Measurements from ENCODE around the gene SRD5A2. TPM values are rescaled to one million over a fixed set of nuclear protein-coding genes. Genes with fewer than 3 reads are reported as not detected.

SRD5A2 gene
- total RNA-seq, 4 donors from 2014 or later = 4.1 TPM; not detected in 3

DNA sequence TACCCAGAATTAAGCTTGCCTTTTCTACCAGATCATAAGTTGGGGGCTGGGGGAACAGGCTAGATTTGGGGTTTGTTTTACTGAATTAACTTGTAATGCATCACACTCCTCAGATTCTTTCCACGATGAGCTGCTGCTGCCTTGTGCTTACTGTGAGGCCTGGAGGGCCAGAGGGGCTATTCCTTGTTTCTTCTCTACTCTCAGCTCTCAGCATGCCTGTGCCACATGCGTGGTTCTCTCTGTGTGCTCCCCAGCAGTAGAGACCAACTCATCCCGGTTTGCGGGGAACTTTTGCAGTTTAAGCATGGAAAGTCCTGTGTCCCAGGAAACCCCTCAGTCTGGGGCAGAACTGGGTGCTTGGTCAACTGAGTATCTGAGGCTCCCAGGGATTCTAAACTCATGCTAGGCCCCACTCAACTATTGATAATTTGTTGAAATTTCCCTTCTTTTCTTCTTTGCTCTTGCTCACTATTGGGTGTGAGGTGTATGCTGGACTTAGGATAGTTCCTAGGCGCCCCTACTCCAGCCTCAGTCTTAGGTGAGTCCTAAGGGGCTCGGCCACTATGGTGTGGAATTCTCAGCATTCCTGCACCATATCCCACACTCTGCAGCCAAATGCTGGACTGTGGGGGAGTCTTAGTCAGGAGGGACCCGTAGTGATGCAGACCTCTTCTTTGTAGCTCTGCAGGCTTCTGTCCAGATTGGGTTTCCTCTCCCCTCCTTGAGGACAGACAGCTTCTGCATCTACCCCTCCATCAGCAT is 63.1 kb downstream of the SRD5A2 start:
- intact Hi-C loops (cut with DNase I; ENCODE audit: low total_unique reads) = no loop called here
- Histone ChIP-seq H3K27ac (no peak overlapping the region), H3K36me3 (no peaks in the 10 kb centered on the region), H3K4me3 (no peak overlapping the region), H3K4me1 (no peaks in the 10 kb centered on the region), H3K27me3 (no peaks in the 10 kb centered on the region), H3K9me3 (no peaks in the 10 kb centered on the region)
- TF ChIP-seq POLR2A (IDR thresholded peaks at IDR 0.05) = no peak
- TF ChIP-seq, protein P1, sequence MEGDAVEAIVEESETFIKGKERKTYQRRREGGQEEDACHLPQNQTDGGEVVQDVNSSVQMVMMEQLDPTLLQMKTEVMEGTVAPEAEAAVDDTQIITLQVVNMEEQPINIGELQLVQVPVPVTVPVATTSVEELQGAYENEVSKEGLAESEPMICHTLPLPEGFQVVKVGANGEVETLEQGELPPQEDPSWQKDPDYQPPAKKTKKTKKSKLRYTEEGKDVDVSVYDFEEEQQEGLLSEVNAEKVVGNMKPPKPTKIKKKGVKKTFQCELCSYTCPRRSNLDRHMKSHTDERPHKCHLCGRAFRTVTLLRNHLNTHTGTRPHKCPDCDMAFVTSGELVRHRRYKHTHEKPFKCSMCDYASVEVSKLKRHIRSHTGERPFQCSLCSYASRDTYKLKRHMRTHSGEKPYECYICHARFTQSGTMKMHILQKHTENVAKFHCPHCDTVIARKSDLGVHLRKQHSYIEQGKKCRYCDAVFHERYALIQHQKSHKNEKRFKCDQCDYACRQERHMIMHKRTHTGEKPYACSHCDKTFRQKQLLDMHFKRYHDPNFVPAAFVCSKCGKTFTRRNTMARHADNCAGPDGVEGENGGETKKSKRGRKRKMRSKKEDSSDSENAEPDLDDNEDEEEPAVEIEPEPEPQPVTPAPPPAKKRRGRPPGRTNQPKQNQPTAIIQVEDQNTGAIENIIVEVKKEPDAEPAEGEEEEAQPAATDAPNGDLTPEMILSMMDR (IDR thresholded peaks at IDR 0.05) = no peak
- no peak for DNase-seq

DNA sequence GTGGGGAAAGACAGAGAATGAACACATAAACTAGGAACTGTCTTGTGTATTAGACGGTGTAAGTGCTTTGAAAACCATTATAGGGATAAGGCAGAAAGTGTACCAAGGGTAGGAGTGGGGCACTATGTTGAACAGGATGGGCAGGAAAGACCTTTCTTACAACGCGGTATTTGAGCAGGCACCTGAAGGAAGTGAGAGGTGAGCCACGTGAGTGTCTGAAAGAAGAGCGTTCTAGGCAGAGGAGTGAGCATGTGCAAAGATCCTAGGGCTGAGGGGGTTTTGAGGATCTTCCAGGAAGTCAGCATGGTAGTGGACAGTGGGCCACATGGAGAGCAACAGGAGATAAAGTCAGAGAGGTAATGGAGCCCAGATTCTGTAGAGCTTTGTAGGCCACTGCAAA is 65.2 kb downstream of the SRD5A2 start:
- Histone ChIP-seq H3K27ac (no peak overlapping the region), H3K4me1 (no peaks in the 10 kb centered on the region), H3K9me3 (no peaks in the 10 kb centered on the region), H3K4me3 (no peak overlapping the region), H3K27me3 (no peaks in the 10 kb centered on the region), H3K36me3 (no peaks in the 10 kb centered on the region)
- no peak for DNase-seq
- intact Hi-C loops (cut with DNase I; ENCODE audit: low total_unique reads) = no loop called here
- TF ChIP-seq, protein P1 (IDR thresholded peaks at IDR 0.05) = no peak
- TF ChIP-seq POLR2A (IDR thresholded peaks at IDR 0.05) = no peak

DNA sequence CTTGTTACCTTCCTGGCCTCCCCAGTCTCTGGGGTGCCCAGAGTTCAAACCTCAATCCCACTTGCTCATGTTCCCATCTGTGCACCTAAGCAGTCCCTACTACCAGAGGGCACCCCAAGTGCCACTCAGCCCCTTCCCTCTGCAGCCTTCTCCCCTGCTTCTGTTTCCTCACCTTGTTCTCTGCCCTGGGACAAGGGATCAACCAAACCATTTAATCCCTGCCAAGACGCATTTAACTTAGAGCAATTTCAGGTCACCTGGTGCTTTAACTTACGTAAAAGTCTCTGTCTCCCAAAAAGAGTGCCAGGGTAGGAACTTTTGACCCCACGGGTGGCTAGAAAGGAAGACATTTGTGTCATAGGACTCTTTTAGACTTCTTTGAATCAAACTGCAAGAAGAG is 67.2 kb downstream of the SRD5A2 start:
- Histone ChIP-seq H3K27ac (no peak overlapping the region), H3K9me3 (no peaks in the 10 kb centered on the region), H3K4me1 (no peaks in the 10 kb centered on the region), H3K27me3 (no peaks in the 10 kb centered on the region), H3K4me3 (no peak overlapping the region), H3K36me3 (no peaks in the 10 kb centered on the region)
- no peak for DNase-seq
- intact Hi-C loops (cut with DNase I; ENCODE audit: low total_unique reads) = no loop called here
- TF ChIP-seq POLR2A (IDR thresholded peaks at IDR 0.05) = no peak
- TF ChIP-seq, protein P1 (IDR thresholded peaks at IDR 0.05) = no peak

DNA sequence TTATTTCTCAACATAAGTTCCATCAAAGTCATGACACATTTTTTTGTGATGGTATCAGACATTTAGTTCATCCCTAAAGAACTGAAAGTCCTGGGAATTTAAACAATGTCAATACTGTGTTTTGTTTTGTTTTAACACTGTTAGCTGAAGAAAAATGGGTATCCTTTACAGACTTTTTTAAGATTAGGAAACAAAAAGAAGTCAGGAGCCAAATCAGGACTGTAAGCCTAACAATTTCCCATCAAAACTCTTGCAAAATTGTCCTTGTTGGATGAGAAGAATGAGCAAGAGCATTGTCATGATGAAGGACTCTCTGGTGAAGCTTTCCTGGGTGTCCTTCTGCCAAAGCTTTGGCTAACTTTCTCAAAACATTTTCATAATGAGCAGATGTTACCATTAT is 69.4 kb downstream of the SRD5A2 start:
- Histone ChIP-seq H3K27me3 (no peaks in the 10 kb centered on the region), H3K9me3 (no peaks in the 10 kb centered on the region), H3K4me1 (no peaks in the 10 kb centered on the region), H3K36me3 (no peaks in the 10 kb centered on the region), H3K27ac (no peak overlapping the region), H3K4me3 (no peak overlapping the region)
- DNase-seq = no peak
- TF ChIP-seq POLR2A (IDR thresholded peaks at IDR 0.05) = no peak
- TF ChIP-seq, protein P1 (IDR thresholded peaks at IDR 0.05) = no peak
- intact Hi-C loops (cut with DNase I; ENCODE audit: low total_unique reads) = no loop called here

DNA sequence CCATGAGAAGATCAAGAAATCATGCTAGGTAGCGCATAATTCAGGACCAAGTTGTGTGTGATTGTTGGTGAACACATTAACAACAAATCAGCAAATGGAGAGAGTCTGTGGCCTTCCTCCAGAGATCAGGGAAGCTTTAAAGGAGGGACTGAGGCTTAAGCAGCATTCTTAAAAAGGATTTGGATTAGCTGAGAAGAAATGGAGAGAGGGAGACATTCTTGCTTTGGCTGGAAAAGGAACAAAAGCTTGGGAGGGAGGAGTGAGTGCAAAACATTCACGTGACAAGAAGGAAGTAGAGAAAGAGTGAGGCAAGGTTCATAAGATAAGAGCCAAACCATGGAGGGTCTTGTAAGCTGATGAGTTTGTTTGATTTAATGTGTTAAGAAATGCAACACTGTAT is 75.6 kb downstream of the SRD5A2 start:
- Histone ChIP-seq H3K9me3 (no peaks in the 10 kb centered on the region), H3K27me3 (no peaks in the 10 kb centered on the region), H3K36me3 (no peaks in the 10 kb centered on the region), H3K4me3 (no peak overlapping the region), H3K27ac (no peak overlapping the region), H3K4me1 (no peaks in the 10 kb centered on the region)
- DNase-seq = no peak
- intact Hi-C loops (cut with DNase I; ENCODE audit: low total_unique reads) = no loop called here
- TF ChIP-seq, protein P1 (IDR thresholded peaks at IDR 0.05) = no peak
- no peak for TF ChIP-seq POLR2A (IDR thresholded peaks at IDR 0.05)
